NCI-H2227 (cell line): ENCODE results near the gene SORCS1.

Experiments
- DNase-seq: peaks from one replicate; lab custom pipeline; 2025; ENCODE audit not compliant: unreplicated experiment; lab: John Stamatoyannopoulos, UW

Gene SORCS1

GRCh38 chr10:106614293-106614692 is 550.2 kb downstream of the SORCS1 start:
- no peak for DNase-seq

GRCh38 chr10:106612381-106612780 is 552.1 kb downstream of the SORCS1 start:
- DNase-seq, result no peak

DNA sequence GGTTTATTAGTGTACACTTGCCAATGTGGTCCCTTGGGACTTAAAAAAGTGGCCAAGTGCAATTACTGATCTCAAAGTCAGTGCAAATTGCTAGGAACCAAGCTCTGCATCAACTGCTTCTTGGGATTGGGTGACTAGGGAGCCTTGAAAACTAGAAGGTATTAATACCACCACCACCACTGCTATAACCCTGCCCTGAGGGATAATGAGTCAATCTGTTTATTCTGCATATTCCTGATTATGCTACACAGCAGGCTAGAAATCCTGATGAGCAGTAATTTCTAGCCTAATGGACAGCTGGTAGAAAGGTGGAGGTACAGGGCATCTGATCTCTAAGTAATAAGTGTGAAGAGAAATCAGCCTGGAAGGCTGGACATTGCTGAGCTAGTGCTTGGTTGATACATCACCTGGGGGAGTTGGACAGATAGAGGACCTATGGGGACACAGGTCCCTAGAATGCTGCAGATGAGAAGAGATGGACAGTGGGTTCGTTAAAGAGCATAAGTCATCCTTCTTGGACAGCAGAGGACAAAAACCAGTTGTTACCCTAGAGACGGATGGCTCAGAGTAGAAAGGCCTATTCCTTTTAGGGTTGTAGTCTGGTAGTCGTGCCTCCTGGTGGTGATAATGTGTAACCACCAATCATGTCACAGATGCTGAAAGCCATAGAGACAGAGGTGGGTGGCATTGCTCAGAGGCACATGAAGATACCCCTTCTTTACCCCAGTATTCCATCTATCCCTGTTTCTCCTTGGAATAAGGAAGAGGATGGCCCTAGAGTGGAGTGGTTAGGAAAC is 554.8 kb downstream of the SORCS1 start:
- no peak for DNase-seq

GRCh38 chr10:106608066-106608465 is 556.4 kb downstream of the SORCS1 start:
- DNase-seq, result no peak

DNA sequence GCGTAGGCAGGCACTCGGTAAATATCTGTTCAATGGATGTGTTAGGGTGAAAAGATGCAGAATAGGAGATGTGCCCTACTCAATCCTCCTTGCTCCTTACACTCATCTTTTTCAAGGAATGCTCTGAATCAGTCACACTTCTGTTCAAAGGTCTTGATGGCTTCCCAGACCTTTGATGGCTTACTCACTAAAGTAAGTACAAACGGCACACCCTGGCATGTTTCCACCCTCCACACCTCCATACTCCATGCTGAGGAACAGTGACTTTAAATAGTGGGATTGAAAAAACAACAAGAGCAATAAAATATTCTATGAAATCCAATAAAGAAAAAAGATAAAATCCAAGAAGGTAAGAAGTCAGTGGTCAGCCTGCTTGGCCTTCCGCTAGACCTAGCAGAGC is 569.2 kb downstream of the SORCS1 start:
- no peak for DNase-seq

DNA sequence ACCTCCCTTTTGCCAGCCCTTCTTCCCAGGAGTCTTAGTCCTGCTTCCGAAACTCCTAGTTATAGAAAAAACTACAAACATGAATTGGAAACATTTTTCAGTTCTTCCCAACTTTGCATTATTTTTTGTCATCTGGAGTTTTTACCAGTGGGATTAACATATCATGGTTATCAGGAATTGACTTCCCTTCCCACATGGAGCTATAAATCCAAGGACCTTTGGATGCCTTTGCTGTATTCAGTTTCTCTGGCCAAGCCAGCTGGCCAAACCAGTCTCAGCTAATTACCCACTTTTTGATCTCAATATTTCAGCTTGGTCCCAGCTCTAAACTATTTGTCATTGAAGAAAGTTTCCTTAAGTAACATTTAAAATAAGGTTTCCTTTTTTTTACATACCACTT is 570.6 kb downstream of the SORCS1 start:
- DNase-seq, result no peak

DNA sequence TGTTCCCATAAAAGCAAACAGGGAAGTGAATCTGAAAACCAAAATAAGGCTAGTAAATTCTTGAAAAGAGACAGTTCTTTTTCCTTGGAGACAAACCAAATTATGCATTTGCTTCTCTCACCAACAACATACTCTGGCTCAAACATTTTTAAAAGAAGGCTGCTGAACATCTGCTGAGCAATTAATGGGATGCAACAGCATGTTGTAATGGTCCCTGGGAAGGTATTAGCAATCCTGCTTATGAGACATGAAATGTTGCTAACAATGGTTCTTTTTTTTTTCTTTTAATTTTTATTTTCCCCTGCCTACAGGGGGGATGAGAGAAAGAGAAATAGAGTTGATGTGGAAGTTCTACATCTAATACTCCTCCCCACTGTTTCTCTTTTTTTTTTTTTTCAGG is 572.1 kb downstream of the SORCS1 start:
- no peak for DNase-seq

DNA sequence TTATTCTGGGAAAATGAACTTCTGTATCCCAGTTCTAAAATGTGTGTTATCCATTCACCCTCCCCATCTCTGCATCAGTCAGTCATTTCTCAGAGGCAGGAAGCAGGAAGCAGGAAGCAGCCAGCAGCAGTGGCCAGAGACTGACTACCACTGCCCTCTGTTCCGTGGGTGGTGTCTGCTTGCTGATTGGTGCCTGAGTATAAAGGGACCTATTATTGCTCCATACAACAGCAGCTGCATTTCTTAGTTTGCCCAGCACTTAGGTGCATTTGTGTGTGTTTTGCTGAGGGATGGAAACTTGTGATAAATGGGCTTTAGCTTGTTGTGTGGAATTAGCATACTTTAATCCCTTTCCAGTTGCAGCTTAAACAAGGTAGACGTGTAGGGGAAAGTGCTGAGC is 582.2 kb downstream of the SORCS1 start:
- DNase-seq, result no peak

DNA sequence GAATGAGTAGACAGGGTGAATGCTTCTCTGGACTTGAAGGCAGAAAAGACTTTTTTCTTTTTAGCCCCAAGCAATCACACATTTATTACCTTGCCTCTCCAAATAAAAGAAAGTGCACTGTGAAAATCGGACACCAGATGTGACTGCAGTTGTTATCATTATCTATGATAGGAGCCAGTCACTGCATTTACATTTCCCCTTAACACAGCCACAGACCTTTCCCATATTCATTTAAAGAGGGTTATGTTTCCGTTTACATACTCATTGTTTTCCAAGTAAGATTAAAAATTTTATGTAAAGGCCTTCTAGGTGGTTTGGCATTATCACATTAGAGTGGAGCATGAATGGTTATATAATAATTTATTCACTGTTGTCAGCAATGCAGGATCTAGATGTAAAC is 586.8 kb downstream of the SORCS1 start:
- no peak for DNase-seq

DNA sequence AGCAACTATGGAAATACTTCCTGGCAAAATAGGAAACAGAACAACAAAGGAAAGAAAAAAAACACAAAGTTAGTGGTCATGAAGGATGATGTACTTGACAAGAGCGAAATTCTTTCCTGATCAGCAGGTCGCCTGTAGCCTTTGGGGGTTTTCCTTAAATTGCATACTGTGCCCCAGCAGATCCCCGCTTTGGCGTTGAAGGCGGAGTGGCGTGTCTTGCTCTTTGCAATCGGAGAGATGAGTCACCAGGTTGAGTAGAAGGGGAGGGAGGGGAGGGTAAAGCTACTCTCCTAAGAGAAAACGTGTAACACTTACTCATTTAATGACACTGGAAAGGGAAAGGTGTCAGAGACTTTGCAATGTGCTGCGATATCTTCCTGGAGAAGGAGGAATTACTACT is 587.2 kb downstream of the SORCS1 start:
- no peak for DNase-seq

- DNase-seq, result no peak
Measured at GRCh38 chr10:106576534-106576933, 588.0 kb downstream of the SORCS1 start.

DNA sequence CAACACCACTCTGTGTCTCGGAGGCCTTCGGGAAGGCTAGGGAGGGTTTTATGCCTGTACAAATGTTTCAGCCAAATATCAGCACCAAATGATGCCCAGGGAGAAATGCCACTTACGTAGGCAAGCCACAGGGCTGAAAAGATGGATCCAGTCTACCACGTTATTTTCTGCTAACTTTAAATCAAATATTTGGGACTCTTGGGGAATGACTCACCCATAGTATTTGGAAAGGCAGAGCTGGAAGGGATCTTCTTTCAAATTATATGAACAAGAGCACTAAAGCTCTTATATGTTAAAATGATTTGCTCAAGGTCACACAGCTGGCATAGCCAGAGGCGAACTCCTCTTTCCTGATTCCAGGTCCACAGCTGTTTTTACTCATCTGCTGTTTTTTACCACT is 591.4 kb downstream of the SORCS1 start:
- DNase-seq, result no peak

- no peak for DNase-seq
Measured at GRCh38 chr10:106571192-106571946, 593.1 kb downstream of the SORCS1 start.

DNA sequence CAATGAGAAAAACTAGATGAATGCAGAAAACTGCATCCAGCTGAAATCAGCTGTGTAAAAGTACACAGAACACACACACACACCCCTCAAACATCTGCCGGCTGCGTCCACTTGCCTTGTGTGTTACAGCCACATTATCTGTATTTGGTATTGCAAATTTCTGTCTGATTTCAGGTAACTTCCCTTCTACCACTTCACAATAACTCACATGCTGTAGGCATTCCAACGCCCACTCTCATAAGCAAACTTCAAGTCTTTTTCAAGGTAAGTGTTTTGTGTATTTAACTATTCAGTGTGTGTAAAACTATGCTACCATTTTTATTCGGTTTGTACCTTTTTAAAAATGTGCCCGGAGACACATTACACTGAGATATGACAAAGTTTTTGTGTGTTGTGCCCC is 594.2 kb downstream of the SORCS1 start:
- DNase-seq, result no peak

DNA sequence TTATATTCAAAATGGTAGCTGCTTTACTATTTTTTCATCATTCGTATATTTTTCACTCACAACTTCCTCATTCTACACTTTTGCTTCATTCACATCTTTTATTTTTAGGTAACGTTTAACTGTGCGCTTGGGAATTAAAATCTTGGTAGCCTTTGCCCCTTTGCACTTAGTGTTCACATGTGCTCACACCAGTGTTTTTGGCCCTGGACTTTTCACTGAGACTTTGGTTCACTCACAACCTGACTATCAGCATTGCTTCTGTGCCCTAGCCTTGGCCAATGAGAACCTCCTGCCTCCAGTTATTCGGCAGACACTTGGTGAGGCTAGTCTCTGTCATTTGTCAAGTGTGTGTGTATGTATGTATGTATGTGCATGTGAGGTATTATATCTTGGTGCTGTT is 596.9 kb downstream of the SORCS1 start:
- no peak for DNase-seq

DNA sequence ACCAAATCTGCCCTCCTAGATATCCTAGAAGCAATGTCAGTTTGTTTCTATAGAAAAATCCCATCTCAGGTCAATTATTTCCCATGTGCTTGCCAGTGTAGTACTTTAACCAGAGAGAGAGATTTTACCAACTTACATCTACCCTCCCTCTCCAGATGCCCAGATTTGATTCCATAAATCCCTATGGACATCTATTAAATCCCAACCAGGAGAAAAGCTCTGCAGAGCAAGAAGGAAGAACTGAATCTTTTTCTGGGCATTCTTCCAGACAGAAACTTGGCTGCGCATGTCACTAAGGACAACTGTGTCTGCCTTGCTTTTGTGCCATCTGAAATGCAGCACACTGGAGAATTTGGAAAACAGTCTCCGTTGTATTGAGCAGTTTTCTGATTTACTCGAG is 597.6 kb downstream of the SORCS1 start:
- DNase-seq, result no peak

GRCh38 chr10:106565546-106565945 is 599.0 kb downstream of the SORCS1 start:
- DNase-seq, result no peak

GRCh38 chr10:106563384-106563783 is 601.1 kb downstream of the SORCS1 start:
- no peak for DNase-seq

- no peak for DNase-seq
Measured at GRCh38 chr10:106560925-106561640, 603.4 kb downstream of the SORCS1 start.

DNA sequence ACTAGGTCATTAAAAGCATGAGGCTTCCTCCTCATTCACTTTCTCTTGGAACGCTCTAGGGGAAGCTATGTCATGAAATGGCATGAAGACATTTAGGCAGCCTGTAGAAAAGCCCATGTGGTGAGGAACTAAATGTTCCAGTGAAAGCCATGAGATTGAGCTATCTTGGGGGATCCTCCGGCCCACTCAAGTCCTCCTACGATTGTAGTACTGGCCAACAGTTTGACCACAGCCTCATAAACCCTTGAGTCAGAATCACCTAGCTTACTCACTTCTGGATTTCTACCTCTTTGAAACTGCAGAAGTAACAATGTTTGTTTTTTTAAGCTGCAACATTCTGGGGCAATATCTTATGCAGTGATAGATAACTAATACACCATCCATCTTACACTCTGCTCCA is 605.1 kb downstream of the SORCS1 start:
- DNase-seq, result no peak

- DNase-seq, result no peak
Measured at GRCh38 chr10:106557951-106558733, 606.4 kb downstream of the SORCS1 start.
